CD4-positive, CD25-positive, alpha-beta regulatory T cell (primary cell): ENCODE measurements around the gene CEMIP2. TPM values are rescaled to one million over a fixed set of nuclear protein-coding genes. Genes with fewer than 3 reads are reported as not detected.

Experiments
- ATAC-seq, 2 donors: fragments of 150-1000 bp; cut with Tn5 transposase; one replicate each; pipeline ENCODE4 v1.10.0; 2021; ENCODE audit warnings: low read depth in 2 of 2, moderate number of reproducible peaks in 2 of 2, moderate library complexity in 1 of 2
- DNase-seq, 3 donors: peaks; one replicate each; pipeline versions ENCODE4 v3.0.0 to v3.0.0-alpha.2; 2012 to 2022; ENCODE audit warnings: mixed read lengths in 1 of 3
- H3K27ac ChIP-seq: one replicate; pipeline ENCODE4 v1.7.0; 2013; ENCODE audit warnings: mild to moderate bottlenecking, low read length; ENCODE audit not compliant: insufficient read depth, poor library complexity, severe bottlenecking
- H3K27me3 ChIP-seq: one replicate; pipeline ENCODE4 v1.7.0; 2013; ENCODE audit warnings: low read length; ENCODE audit not compliant: control insufficient read depth, insufficient read depth
- H3K36me3 ChIP-seq: one replicate; pipeline ENCODE4 v1.7.0; 2013; ENCODE audit warnings: mild to moderate bottlenecking, low read length, moderate library complexity; ENCODE audit not compliant: control insufficient read depth, insufficient read depth
- H3K4me1 ChIP-seq: 2 replicates; pipeline ENCODE4 v1.7.0; 2013; ENCODE audit warnings: mild to moderate bottlenecking, low read length; ENCODE audit not compliant: insufficient read depth, control insufficient read depth, poor library complexity, severe bottlenecking
- H3K4me3 ChIP-seq: one replicate; pipeline ENCODE4 v1.7.0; 2013; ENCODE audit warnings: low read depth, mild to moderate bottlenecking, low read length, moderate library complexity
- H3K9me3 ChIP-seq, 2 experiments: 1 replicate in 1 of 2; 2 replicates in 1 of 2; pipeline ENCODE4 v1.7.0; 2013; ENCODE audit warnings: low read length in 2 of 2, mild to moderate bottlenecking in 1 of 2, moderate library complexity in 1 of 2; ENCODE audit not compliant: control insufficient read depth in 2 of 2
- H3K27ac Mint-ChIP-seq, 3 donors: one replicate each; pipeline ENCODE4 v1.8.0; 2020 to 2022; ENCODE audit warnings: mild to moderate bottlenecking in 3 of 3, mixed read lengths in 3 of 3, moderate library complexity in 2 of 3
- H3K27me3 Mint-ChIP-seq: one replicate; pipeline ENCODE4 v1.8.0; 2022; ENCODE audit warnings: mild to moderate bottlenecking, mixed read lengths
- H3K36me3 Mint-ChIP-seq: one replicate; pipeline ENCODE4 v1.8.0; 2020; ENCODE audit warnings: mixed read lengths
- H3K4me1 Mint-ChIP-seq, 4 donors: one replicate each; pipeline ENCODE4 v1.8.0; 2020 to 2022; ENCODE audit warnings: mixed read lengths in 4 of 4, mild to moderate bottlenecking in 1 of 4
- H3K4me3 Mint-ChIP-seq, 4 donors: one replicate each; pipeline ENCODE4 v1.8.0; 2020 to 2022; ENCODE audit warnings: mild to moderate bottlenecking in 4 of 4, mixed read lengths in 4 of 4, moderate library complexity in 3 of 4
- H3K9me3 Mint-ChIP-seq, 7 donors: one replicate each; pipeline ENCODE4 v1.8.0; 2020 to 2022; ENCODE audit warnings: mixed read lengths in 7 of 7, mild to moderate bottlenecking in 3 of 7, moderate library complexity in 2 of 7
- polyA plus RNA-seq, 4 donors: library from polyadenylated mRNA; unstranded; fragments of 300-500 nt; fragmentation: Illumina TruSeq; gene quantifications; one replicate each; pipeline ENCODE4 v1.2.3, GENCODE V29; 2021
- total RNA-seq: library from RNA; stranded (reverse); gene quantifications from one replicate; pipeline ENCODE4 v1.2.3, GENCODE V29; 2022

Gene CEMIP2
- total and polyA plus RNA-seq, 5 donors from 2014 or later = 25.8 to 407 (median 28.4) TPM

GRCh38 chr9:71746758-71747125 lies 21.6 kb downstream of the CEMIP2 start:
- H3K4me3 ChIP-seq = no peak overlapping the region
- no peak for ATAC-seq
- H3K9me3 ChIP-seq = no peaks in the 10 kb centered on the region
- Mint-ChIP-seq H3K27ac (no peak overlapping the region), H3K4me3 (no peak overlapping the region), H3K9me3 (no peaks in the 10 kb centered on the region), H3K4me1 (peaks cover 31 to 55% (median 43%) of the 10 kb centered on the region in 4 donors), H3K27me3 (no peaks in the 10 kb centered on the region), H3K36me3 (peaks cover 50% of the 10 kb centered on the region)
- DNase-seq = no peak
- peaks cover 73% of the 10 kb centered on the region for H3K36me3 ChIP-seq
- H3K4me1 ChIP-seq = peaks cover 3% of the 10 kb centered on the region
- no peak overlapping the region for H3K27ac ChIP-seq
- H3K27me3 ChIP-seq = no peaks in the 10 kb centered on the region

DNA sequence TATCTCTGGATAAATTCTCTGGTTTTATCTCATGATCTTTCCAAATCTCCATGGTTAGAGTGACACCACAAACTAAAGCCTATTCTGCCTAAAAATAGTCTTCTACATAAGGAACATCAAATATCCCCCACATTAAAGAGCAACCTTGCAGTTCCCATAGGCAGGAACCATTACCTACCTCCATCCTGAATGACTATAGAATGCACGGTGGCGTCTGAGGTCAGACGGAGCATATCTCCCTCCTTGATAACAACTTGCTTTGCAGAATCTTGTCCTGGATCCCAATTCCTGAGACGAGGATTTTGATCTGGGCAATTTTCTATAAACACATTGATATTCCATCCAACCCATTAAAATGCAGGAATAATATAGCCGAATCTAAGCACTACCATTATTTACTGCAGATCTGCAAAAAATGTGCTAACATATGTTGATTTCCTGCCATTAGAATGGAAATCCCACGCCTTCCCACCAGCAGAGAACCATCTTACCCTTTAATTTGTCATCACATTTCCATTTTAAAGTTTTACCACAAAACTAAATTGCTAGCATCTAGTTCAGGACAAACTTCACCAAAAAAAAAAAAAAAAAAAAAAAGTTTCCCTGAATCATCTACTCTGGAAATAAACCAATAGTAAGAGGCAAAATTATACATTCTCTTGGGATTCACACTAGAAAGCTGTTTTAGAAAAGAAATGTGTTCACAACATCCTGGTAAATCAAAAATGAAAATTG lies 22.1 kb downstream of the CEMIP2 start:
- Mint-ChIP-seq H3K4me1 (peaks cover 25 to 50% (median 41%) of the 10 kb centered on the region in 4 donors), H3K27me3 (no peaks in the 10 kb centered on the region), H3K9me3 (no peaks in the 10 kb centered on the region), H3K4me3 (peak overlapping the region in 1 of 4 donors; percentile 5), H3K36me3 (peaks cover 50% of the 10 kb centered on the region), H3K27ac (peak overlapping the region in 1 of 3 donors; percentile 34)
- peaks cover 73% of the 10 kb centered on the region for H3K36me3 ChIP-seq
- H3K4me1 ChIP-seq = no peaks in the 10 kb centered on the region
- no peaks in the 10 kb centered on the region for H3K9me3 ChIP-seq
- no peaks in the 10 kb centered on the region for H3K27me3 ChIP-seq
- H3K4me3 ChIP-seq = no peak overlapping the region
- DNase-seq (no peak), ATAC-seq (no peak)
- H3K27ac ChIP-seq = no peak overlapping the region

GRCh38 chr9:71744754-71745521 lies 23.4 kb downstream of the CEMIP2 start:
- DNase-seq (no peak), ATAC-seq (no peak)
- Histone ChIP-seq H3K9me3 (no peaks in the 10 kb centered on the region), H3K4me1 (no peaks in the 10 kb centered on the region), H3K27ac (no peak overlapping the region), H3K36me3 (peaks cover 78% of the 10 kb centered on the region), H3K27me3 (no peaks in the 10 kb centered on the region), H3K4me3 (no peak overlapping the region)
- Mint-ChIP-seq H3K27me3 (no peaks in the 10 kb centered on the region), H3K4me3 (no peak overlapping the region), H3K4me1 (peaks cover 29 to 50% (median 36%) of the 10 kb centered on the region in 4 donors), H3K36me3 (peaks cover 55% of the 10 kb centered on the region), H3K9me3 (no peaks in the 10 kb centered on the region), H3K27ac (peak overlapping the region in 1 of 3 donors; percentile 87)

DNA sequence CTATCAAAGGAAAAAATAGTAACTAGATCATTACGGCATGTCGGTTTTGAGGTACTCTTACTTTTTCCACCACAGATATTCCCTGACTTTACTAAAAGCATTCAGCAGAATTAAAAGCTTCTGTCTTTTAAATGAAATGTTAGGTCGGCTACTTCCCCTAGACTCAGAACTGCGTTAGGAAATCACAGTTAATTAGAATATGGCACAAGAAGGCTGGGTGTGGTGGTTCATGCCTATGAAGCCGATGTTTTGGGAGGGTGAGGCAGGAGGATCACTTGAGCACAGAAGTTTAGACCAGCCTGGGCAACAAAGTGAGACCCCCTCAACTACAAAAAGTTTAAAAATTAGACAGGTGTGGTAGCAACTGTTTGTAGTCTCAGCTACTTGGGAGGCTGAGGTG lies 24.4 kb downstream of the CEMIP2 start:
- H3K36me3 ChIP-seq = peaks cover 79% of the 10 kb centered on the region
- H3K4me1 Mint-ChIP-seq = peaks cover 35 to 48% (median 39%) of the 10 kb centered on the region in 4 donors
- no peak for ATAC-seq
- no peak overlapping the region for H3K27ac ChIP-seq
- DNase-seq = no peak
- no peaks in the 10 kb centered on the region for H3K9me3 ChIP-seq
- no peak overlapping the region for H3K4me3 Mint-ChIP-seq
- H3K4me3 ChIP-seq = no peak overlapping the region
- peak overlapping the region in 1 of 3 donors; percentile 66 for H3K27ac Mint-ChIP-seq
- no peaks in the 10 kb centered on the region for H3K27me3 Mint-ChIP-seq
- no peaks in the 10 kb centered on the region for H3K27me3 ChIP-seq
- H3K36me3 Mint-ChIP-seq = peaks cover 62% of the 10 kb centered on the region
- no peaks in the 10 kb centered on the region for H3K4me1 ChIP-seq
- H3K9me3 Mint-ChIP-seq = no peaks in the 10 kb centered on the region

GRCh38 chr9:71743217-71743705 lies 25.1 kb downstream of the CEMIP2 start:
- H3K27ac Mint-ChIP-seq = peak overlapping the region in 1 of 3 donors; percentile 66
- Histone ChIP-seq H3K4me3 (no peak overlapping the region), H3K36me3 (peaks cover 79% of the 10 kb centered on the region), H3K4me1 (no peaks in the 10 kb centered on the region), H3K27me3 (no peaks in the 10 kb centered on the region), H3K9me3 (no peaks in the 10 kb centered on the region), H3K27ac (no peak overlapping the region)
- no peak for ATAC-seq
- no peaks in the 10 kb centered on the region for H3K9me3 Mint-ChIP-seq
- peaks cover 32 to 44% (median 35%) of the 10 kb centered on the region in 4 donors for H3K4me1 Mint-ChIP-seq
- no peaks in the 10 kb centered on the region for H3K27me3 Mint-ChIP-seq
- H3K36me3 Mint-ChIP-seq = peaks cover 60% of the 10 kb centered on the region
- DNase-seq = no peak
- no peak overlapping the region for H3K4me3 Mint-ChIP-seq

GRCh38 chr9:71742703-71743102 lies 25.6 kb downstream of the CEMIP2 start:
- Mint-ChIP-seq H3K9me3 (no peaks in the 10 kb centered on the region), H3K27me3 (no peaks in the 10 kb centered on the region), H3K36me3 (peaks cover 54% of the 10 kb centered on the region), H3K4me1 (peaks cover 27 to 39% (median 33%) of the 10 kb centered on the region in 4 donors), H3K27ac (no peak overlapping the region), H3K4me3 (no peak overlapping the region)
- no peak overlapping the region for H3K27ac ChIP-seq
- DNase-seq (no peak), ATAC-seq (no peak)
- H3K9me3 ChIP-seq = no peaks in the 10 kb centered on the region
- no peak overlapping the region for H3K4me3 ChIP-seq
- no peaks in the 10 kb centered on the region for H3K27me3 ChIP-seq
- no peaks in the 10 kb centered on the region for H3K4me1 ChIP-seq
- peaks cover 77% of the 10 kb centered on the region for H3K36me3 ChIP-seq

DNA sequence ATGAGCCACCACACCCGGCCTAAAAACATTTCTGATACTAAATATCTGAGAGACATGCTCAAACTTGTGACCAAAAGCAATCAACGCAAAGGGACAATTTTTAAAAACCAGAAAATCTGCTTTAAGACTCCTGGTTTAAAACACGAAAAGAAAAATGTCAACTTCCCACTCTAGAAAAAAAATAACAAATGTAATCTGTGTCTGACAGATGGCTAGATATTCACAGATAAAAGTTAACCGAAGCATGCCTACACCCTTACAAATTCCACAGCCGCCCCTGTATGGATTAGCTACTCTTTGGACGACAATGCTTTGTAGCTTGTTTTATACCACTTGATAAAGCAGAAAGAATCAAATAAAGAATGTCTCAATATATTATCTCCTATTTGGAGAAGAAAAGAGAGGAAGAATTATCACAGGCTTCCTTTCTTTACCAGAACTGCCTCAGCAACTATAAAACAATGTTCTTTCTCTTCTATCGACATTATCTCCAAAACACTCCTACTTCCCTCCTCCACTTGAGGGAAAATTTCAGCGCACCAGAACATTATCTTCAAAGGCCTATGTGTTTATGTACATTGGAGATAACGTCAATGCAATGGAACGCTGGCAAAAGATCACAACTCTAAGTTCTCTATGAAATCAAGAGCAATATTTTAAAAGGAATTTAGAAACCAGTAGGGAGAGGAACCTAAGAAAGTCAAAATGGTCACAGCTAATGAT lies 26.2 kb downstream of the CEMIP2 start:
- H3K27me3 ChIP-seq = no peaks in the 10 kb centered on the region
- no peaks in the 10 kb centered on the region for H3K4me1 ChIP-seq
- Mint-ChIP-seq H3K9me3 (no peaks in the 10 kb centered on the region), H3K36me3 (peaks cover 48% of the 10 kb centered on the region), H3K27ac (no peak overlapping the region), H3K27me3 (no peaks in the 10 kb centered on the region), H3K4me1 (peaks cover 22 to 35% (median 28%) of the 10 kb centered on the region in 4 donors), H3K4me3 (no peak overlapping the region)
- H3K36me3 ChIP-seq = peaks cover 77% of the 10 kb centered on the region
- no peak for ATAC-seq
- DNase-seq = no peak
- H3K27ac ChIP-seq = no peak overlapping the region
- H3K4me3 ChIP-seq = no peak overlapping the region
- no peaks in the 10 kb centered on the region for H3K9me3 ChIP-seq
